WTC11 (cell line): ENCODE data around the gene OPN4.

Experiments
- ATF1 ChIP-seq: sonication (generic); formaldehyde crosslinking; IDR thresholded peaks from 2 replicates; pipeline ENCODE4 v1.8.1; 2023; ENCODE audit warnings: mild to moderate bottlenecking, moderate library complexity, missing genetic modification reagents
- ATF2 ChIP-seq: sonication (generic); formaldehyde crosslinking; IDR thresholded peaks from 2 replicates; pipeline ENCODE4 v1.8.1; 2022; ENCODE audit warnings: low read depth, missing genetic modification reagents, borderline replicate concordance
- CBFB ChIP-seq: sonication (generic); formaldehyde crosslinking; IDR thresholded peaks from 2 replicates; pipeline ENCODE4 v1.8.1; 2022; ENCODE audit warnings: mild to moderate bottlenecking, low read depth, missing genetic modification reagents
- CTCF ChIP-seq: fragments of 200-600 bp; IDR thresholded peaks from 2 replicates; pipeline ENCODE4 v1.8.0; 2022; ENCODE audit warnings: antibody characterized with exemption
- E2F5 ChIP-seq: sonication (generic); formaldehyde crosslinking; IDR thresholded peaks from 2 replicates; pipeline ENCODE4 v1.8.1; 2022; ENCODE audit warnings: mild to moderate bottlenecking, moderate library complexity, missing genetic modification reagents
- ELF4 ChIP-seq: sonication (generic); formaldehyde crosslinking; IDR thresholded peaks from 2 replicates; pipeline ENCODE4 v1.8.1; 2022; ENCODE audit warnings: low read depth, mild to moderate bottlenecking, moderate library complexity, missing genetic modification reagents
- MAX ChIP-seq: sonication (generic); formaldehyde crosslinking; IDR thresholded peaks from 2 replicates; pipeline ENCODE4 v1.8.0; 2022; ENCODE audit warnings: mild to moderate bottlenecking, missing genetic modification reagents
- NR3C1 ChIP-seq: sonication (generic); formaldehyde crosslinking; conservative IDR thresholded peaks from 2 replicates; pipeline ENCODE4 v1.8.1; 2023; ENCODE audit warnings: low read depth, mild to moderate bottlenecking, missing genetic modification reagents
- ZNF396 ChIP-seq: fragments of 250-450 bp; sonication (Bioruptor Pico); IDR thresholded peaks from 2 replicates; pipeline ENCODE4 v1.8.0; 2021; ENCODE audit warnings: mild to moderate bottlenecking, moderate library complexity, borderline replicate concordance
- ZNF512 ChIP-seq: sonication (generic); formaldehyde crosslinking; IDR thresholded peaks from 2 replicates; pipeline ENCODE4 v1.8.1; 2022; ENCODE audit warnings: missing genetic modification reagents, borderline replicate concordance
- ZNF532 ChIP-seq: fragments of 250-450 bp; sonication (Bioruptor Pico); IDR thresholded peaks from 2 replicates; pipeline ENCODE4 v1.9.0; 2021; ENCODE audit warnings: mild to moderate bottlenecking, borderline replicate concordance

GRCh38 chr10:86667421-86668181 lies 13.3 kb downstream of the OPN4 start:
- no peak for TF ChIP-seq ZNF396
- no peak for TF ChIP-seq CTCF
- no peak for TF ChIP-seq ZNF532 (CRISPR knock-in tag)
- TF ChIP-seq E2F5 (CRISPR knock-in tag), result no peak
- TF ChIP-seq ZNF512 (CRISPR knock-in tag), result no peak
- no peak for TF ChIP-seq NR3C1 (CRISPR knock-in tag)
- TF ChIP-seq MAX (CRISPR knock-in tag), result no peak
- TF ChIP-seq ATF1, result no peak
- no peak for TF ChIP-seq ATF2
- no peak for TF ChIP-seq ELF4
- TF ChIP-seq CBFB (CRISPR knock-in tag), result no peak
